Right lobe of liver (tissue), 6 donors: ENCODE measurements around the gene COX6A2. TPM values are rescaled to one million over a fixed set of nuclear protein-coding genes. Genes with fewer than 3 reads are reported as not detected.

Experiments used
- ATAC-seq, 4 donors: fragments of 200-7000 bp; cut with Tn5 transposase; one replicate each; pipeline ENCODE4 v1.9.1; 2020; ENCODE audit warnings: mild to moderate bottlenecking in 4 of 4, moderate library complexity in 4 of 4
- DNase-seq, 3 donors: peaks; one replicate each; pipeline ENCODE4 v3.0.0-alpha.2; 2020
- H3K27ac ChIP-seq, 3 donors: fragments of 200-600 bp; one replicate each; pipeline ENCODE4 v1.8.0; 2022
- H3K27me3 ChIP-seq, 2 donors: fragments of 200-600 bp; one replicate each; pipeline ENCODE4 v1.8.0; 2022
- H3K36me3 ChIP-seq, 4 donors: fragments of 200-600 bp; sonication (generic) in 1 of 4; one replicate each; pipeline versions ENCODE4 v1.5.1 to v1.8.0; 2017 to 2022; ENCODE audit warnings: control low read depth in 1 of 4
- H3K4me1 ChIP-seq, 4 donors: fragments of 200-600 bp; sonication (generic) in 1 of 4; one replicate each; pipeline versions ENCODE4 v1.5.1 to v1.8.0; 2017 to 2022; ENCODE audit warnings: control low read depth in 1 of 4
- H3K4me3 ChIP-seq, 3 donors: fragments of 200-600 bp; one replicate each; pipeline ENCODE4 v1.8.0; 2022
- H3K9me3 ChIP-seq, 4 donors: fragments of 200-600 bp; sonication (generic) in 1 of 4; one replicate each; pipeline versions ENCODE4 v1.5.1 to v1.8.0; 2017 to 2022; ENCODE audit warnings: control low read depth in 1 of 4
- CTCF ChIP-seq, 4 donors: fragments of 200-600 bp in 3 of 4; fragments of 450-650 bp in 1 of 4; IDR thresholded peaks; one replicate each; pipeline versions ENCODE4 v1.5.1 to v1.8.0; 2016 to 2022; ENCODE audit warnings: antibody characterized with exemption in 4 of 4, mild to moderate bottlenecking in 2 of 4
- POLR2A ChIP-seq: fragments of 450-650 bp; IDR thresholded peaks from one replicate; pipeline ENCODE4 v1.6.1; 2017; ENCODE audit warnings: antibody characterized with exemption, mild to moderate bottlenecking
- WGBS: methylation state at CpG from one replicate; pipeline ENCODE4 v1.1.6; 2018; ENCODE audit warnings: low coverage, low lambda C conversion rate; ENCODE audit not compliant: insufficient coverage; ENCODE audit errors: missing lambda C conversion rate; 5-methylcytosine and 5-hydroxymethylcytosine counted together
- intact Hi-C, 2 donors: fragments of 100-400 bp; cut with DNase I; formaldehyde crosslinking; loops; one replicate each; pipeline versions ENCODE4 v1.11.2 to v1.14.1; 2022
- total RNA-seq, 6 experiments: library from RNA; depleted of rRNA in 2 of 6; stranded (reverse); fragments of >200 nt in 2 of 6; fragmentation: NEBNext Ultra II Directional in 3 of 6; extraction: Animal tissue kit (Norgen Biotek cat#: 25700) in 3 of 6; gene quantifications; one replicate each; pipeline versions ENCODE4 v1.1.0 to v1.2.4, GENCODE V29; 2016 to 2023
- donor health status: DM: no; HTN: yes; CAD: no.
- donor health status: DM: no; HTN: no; CAD: no.
- donor health status: DM: no; HTN: no; CAD: no.
- donor health status: DM: no; HTN: yes; CAD: no.
- donor health status: DM: no; HTN: yes; CAD: no.

Gene COX6A2
- total RNA-seq, 6 experiments from 2014 or later: 4.1 to 6.0 (median 4.6) TPM; not detected in 2

- no peak overlapping the region for H3K4me3 ChIP-seq
- no peak for TF ChIP-seq POLR2A
- no peak for DNase-seq
- 86% methylated on average over 2 of the region's 8 CpGs for WGBS
- H3K4me1 ChIP-seq: peaks cover 0 to 72% (median 27%) of the 10 kb centered on the region in 4 donors
- H3K36me3 ChIP-seq: no peaks in the 10 kb centered on the region
- no peak for ATAC-seq
- H3K9me3 ChIP-seq: no peaks in the 10 kb centered on the region
- intact Hi-C loops: loop anchor here in 1 of 2 donors (10.0 kb wide), 1 partner anchor 272 kb away; the partner anchor contains the start of gene FUS
- H3K27ac ChIP-seq: no peak overlapping the region
- H3K27me3 ChIP-seq: no peaks in the 10 kb centered on the region
These were observed 28.8 kb upstream of the COX6A2 start for GRCh38 chr16:31456988-31457360.

GRCh38 chr16:31455601-31456314 lies 27.6 kb upstream of the COX6A2 start:
- Histone ChIP-seq H3K4me1 (peaks cover 0 to 60% (median 21%) of the 10 kb centered on the region in 4 donors), H3K9me3 (no peaks in the 10 kb centered on the region), H3K27ac (no peak overlapping the region), H3K27me3 (no peaks in the 10 kb centered on the region), H3K4me3 (no peak overlapping the region), H3K36me3 (no peaks in the 10 kb centered on the region)
- 53% methylated on average over 12 of the region's 17 CpGs for whole genome bisulfite sequencing
- intact Hi-C loops: loop anchor here in 1 of 2 donors (10.0 kb wide), 1 partner anchor 271 kb away; the partner anchor contains the start of gene FUS
- ATAC-seq (no peak), DNase-seq (no peak)
- TF ChIP-seq POLR2A (no peak), CTCF (IDR thresholded peaks at IDR 0.05) (peak in 3 of 4 donors; percentile 16 to 31 (median 27))

- Histone ChIP-seq H3K9me3 (no peaks in the 10 kb centered on the region), H3K4me3 (no peak overlapping the region), H3K27ac (peak overlapping the region in 1 of 3 donors; percentile 10), H3K27me3 (no peaks in the 10 kb centered on the region), H3K4me1 (peaks cover 0 to 51% (median 15%) of the 10 kb centered on the region in 4 donors), H3K36me3 (no peaks in the 10 kb centered on the region)
- DNase-seq (no peak), ATAC-seq (peak in 3 of 4 donors; percentile 6 to 33 (median 10))
- WGBS: 30% methylated on average over 16 of the region's 20 CpGs
- intact Hi-C loops: loop anchor here in 1 of 2 donors (10.0 kb wide), 1 partner anchor 269 kb away; the partner anchor contains the start of gene FUS
- TF ChIP-seq CTCF (IDR thresholded peaks at IDR 0.05): no peak
- TF ChIP-seq POLR2A: no peak
These were observed 25.4 kb upstream of the COX6A2 start for GRCh38 chr16:31453255-31454204.

- intact Hi-C loops: loop anchor here in 1 of 2 donors (10.0 kb wide), 1 partner anchor 268 kb away; the partner anchor contains the start of gene FUS
- ATAC-seq: peak in 3 of 4 donors; percentile 4 to 46 (median 25)
- TF ChIP-seq POLR2A (no peak), CTCF (IDR thresholded peaks at IDR 0.05) (no peak)
These were observed 24.5 kb upstream of the COX6A2 start for GRCh38 chr16:31452631-31453106.

More at GRCh38 chr16:31452631-31453106, 24.5 kb upstream of the COX6A2 start:
- Histone ChIP-seq H3K27ac (peak overlapping the region in 2 of 3 donors; percentile 20 to 48), H3K27me3 (no peaks in the 10 kb centered on the region), H3K36me3 (no peaks in the 10 kb centered on the region), H3K4me3 (no peak overlapping the region), H3K9me3 (no peaks in the 10 kb centered on the region), H3K4me1 (peaks cover 0 to 47% (median 14%) of the 10 kb centered on the region in 4 donors)
- 47% methylated on average over 3 of the region's 3 CpGs for WGBS
- DNase-seq: no peak
